ENCODE data around the gene ADAMTS5. TPM values are rescaled to one million over a fixed set of nuclear protein-coding genes. Genes with fewer than 3 reads are reported as not detected.
A peak's percentile ranks its signal among the peaks of the same experiment; 100 is the strongest.

ADAMTS5 gene
- polyA plus RNA-seq, 1 donor from 2014 or later: 1.6 TPM

- Histone ChIP-seq H3K27me3 (ENCODE audit: insufficient read depth, low read depth, low read length) (no peaks in the 10 kb centered on the region), H3K9ac (ENCODE audit: low read length) (no peak overlapping the region), H3K4me2 (ENCODE audit: low read length) (no peak overlapping the region), H3K79me2 (replicated peaks; ENCODE audit: insufficient read depth, low read length) (no peaks in the 10 kb centered on the region), H3F3A (ENCODE audit: insufficient read depth, low read length, poor library complexity, severe bottlenecking) (no peaks in the 10 kb centered on the region), H3K36me3 (ENCODE audit: insufficient read depth, low read length) (no peaks in the 10 kb centered on the region), H4K20me1 (ENCODE audit: insufficient read depth) (no peaks in the 10 kb centered on the region), H3K27ac (ENCODE audit: low read length) (no peak overlapping the region), H3K4me3 (ENCODE audit: low read length) (no peak overlapping the region), H3K9me2 (ENCODE audit: insufficient read depth, low read length) (no peaks in the 10 kb centered on the region), H2AFZ (ENCODE audit: low read depth, low read length) (no peak overlapping the region), H3K9me3 (ENCODE audit: low read length) (no peaks in the 10 kb centered on the region)
- TF ChIP-seq, protein P1, sequence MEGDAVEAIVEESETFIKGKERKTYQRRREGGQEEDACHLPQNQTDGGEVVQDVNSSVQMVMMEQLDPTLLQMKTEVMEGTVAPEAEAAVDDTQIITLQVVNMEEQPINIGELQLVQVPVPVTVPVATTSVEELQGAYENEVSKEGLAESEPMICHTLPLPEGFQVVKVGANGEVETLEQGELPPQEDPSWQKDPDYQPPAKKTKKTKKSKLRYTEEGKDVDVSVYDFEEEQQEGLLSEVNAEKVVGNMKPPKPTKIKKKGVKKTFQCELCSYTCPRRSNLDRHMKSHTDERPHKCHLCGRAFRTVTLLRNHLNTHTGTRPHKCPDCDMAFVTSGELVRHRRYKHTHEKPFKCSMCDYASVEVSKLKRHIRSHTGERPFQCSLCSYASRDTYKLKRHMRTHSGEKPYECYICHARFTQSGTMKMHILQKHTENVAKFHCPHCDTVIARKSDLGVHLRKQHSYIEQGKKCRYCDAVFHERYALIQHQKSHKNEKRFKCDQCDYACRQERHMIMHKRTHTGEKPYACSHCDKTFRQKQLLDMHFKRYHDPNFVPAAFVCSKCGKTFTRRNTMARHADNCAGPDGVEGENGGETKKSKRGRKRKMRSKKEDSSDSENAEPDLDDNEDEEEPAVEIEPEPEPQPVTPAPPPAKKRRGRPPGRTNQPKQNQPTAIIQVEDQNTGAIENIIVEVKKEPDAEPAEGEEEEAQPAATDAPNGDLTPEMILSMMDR (IDR thresholded peaks at IDR 0.05; ENCODE audit: poor library complexity, severe bottlenecking): no peak
- TF ChIP-seq SMC3 (conservative IDR thresholded peaks at IDR 0.05; ENCODE audit: poor library complexity) (no peak), EZH2 (IDR thresholded peaks at IDR 0.05; ENCODE audit: borderline replicate concordance, insufficient read depth, low read length, poor library complexity, severe bottlenecking) (no peak), POLR2AphosphoS5 (IDR thresholded peaks at IDR 0.05) (no peak)
These were observed 52.3 kb downstream of the ADAMTS5 start for GRCh38 chr21:26914557-26914956.

DNA sequence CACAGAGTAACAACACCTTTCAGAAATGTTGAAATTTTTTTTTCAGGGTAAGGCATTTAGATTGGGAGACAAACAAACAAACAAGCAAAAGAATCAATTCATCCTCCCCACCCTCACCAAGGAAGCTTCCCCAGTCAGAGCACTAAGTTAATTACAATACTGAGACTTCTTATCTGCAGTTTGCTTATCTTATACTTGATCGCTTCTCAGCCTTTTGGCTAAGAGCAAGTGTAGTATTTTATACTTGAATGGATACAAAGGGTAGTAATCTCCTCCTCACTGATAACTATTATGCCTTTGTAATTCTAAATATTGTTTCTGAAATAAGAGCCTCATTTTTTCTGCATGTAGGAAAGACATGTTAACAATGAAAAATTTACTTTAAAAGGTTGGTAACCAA is 54.4 kb downstream of the ADAMTS5 start:
- TF ChIP-seq RAD21 (conservative IDR thresholded peaks at IDR 0.05) (no peak), EP300 (conservative IDR thresholded peaks at IDR 0.05; ENCODE audit: poor library complexity, severe bottlenecking) (no peak), EZH2 (IDR thresholded peaks at IDR 0.05; ENCODE audit: borderline replicate concordance, insufficient read depth, low read length, poor library complexity, severe bottlenecking) (no peak), SMC3 (conservative IDR thresholded peaks at IDR 0.05; ENCODE audit: poor library complexity) (no peak), MXI1 (conservative IDR thresholded peaks at IDR 0.05; ENCODE audit: poor library complexity, severe bottlenecking) (no peak)
- TF ChIP-seq, protein P2, sequence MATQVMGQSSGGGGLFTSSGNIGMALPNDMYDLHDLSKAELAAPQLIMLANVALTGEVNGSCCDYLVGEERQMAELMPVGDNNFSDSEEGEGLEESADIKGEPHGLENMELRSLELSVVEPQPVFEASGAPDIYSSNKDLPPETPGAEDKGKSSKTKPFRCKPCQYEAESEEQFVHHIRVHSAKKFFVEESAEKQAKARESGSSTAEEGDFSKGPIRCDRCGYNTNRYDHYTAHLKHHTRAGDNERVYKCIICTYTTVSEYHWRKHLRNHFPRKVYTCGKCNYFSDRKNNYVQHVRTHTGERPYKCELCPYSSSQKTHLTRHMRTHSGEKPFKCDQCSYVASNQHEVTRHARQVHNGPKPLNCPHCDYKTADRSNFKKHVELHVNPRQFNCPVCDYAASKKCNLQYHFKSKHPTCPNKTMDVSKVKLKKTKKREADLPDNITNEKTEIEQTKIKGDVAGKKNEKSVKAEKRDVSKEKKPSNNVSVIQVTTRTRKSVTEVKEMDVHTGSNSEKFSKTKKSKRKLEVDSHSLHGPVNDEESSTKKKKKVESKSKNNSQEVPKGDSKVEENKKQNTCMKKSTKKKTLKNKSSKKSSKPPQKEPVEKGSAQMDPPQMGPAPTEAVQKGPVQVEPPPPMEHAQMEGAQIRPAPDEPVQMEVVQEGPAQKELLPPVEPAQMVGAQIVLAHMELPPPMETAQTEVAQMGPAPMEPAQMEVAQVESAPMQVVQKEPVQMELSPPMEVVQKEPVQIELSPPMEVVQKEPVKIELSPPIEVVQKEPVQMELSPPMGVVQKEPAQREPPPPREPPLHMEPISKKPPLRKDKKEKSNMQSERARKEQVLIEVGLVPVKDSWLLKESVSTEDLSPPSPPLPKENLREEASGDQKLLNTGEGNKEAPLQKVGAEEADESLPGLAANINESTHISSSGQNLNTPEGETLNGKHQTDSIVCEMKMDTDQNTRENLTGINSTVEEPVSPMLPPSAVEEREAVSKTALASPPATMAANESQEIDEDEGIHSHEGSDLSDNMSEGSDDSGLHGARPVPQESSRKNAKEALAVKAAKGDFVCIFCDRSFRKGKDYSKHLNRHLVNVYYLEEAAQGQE (IDR thresholded peaks at IDR 0.05; ENCODE audit: borderline replicate concordance): no peak
- Histone ChIP-seq H3K27me3 (ENCODE audit: insufficient read depth, low read depth, low read length) (no peaks in the 10 kb centered on the region), H2AFZ (ENCODE audit: low read depth, low read length) (no peak overlapping the region), H3K27ac (ENCODE audit: low read length) (no peak overlapping the region), H3K4me3 (ENCODE audit: low read length) (no peak overlapping the region), H3K4me2 (ENCODE audit: low read length) (no peak overlapping the region), H4K20me1 (ENCODE audit: insufficient read depth) (no peaks in the 10 kb centered on the region), H3F3A (ENCODE audit: insufficient read depth, low read length, poor library complexity, severe bottlenecking) (no peaks in the 10 kb centered on the region), H3K9me2 (ENCODE audit: insufficient read depth, low read length) (no peaks in the 10 kb centered on the region), H3K36me3 (ENCODE audit: insufficient read depth, low read length) (no peaks in the 10 kb centered on the region), H3K79me2 (replicated peaks; ENCODE audit: insufficient read depth, low read length) (no peaks in the 10 kb centered on the region), H3K9ac (ENCODE audit: low read length) (no peak overlapping the region), H3K9me3 (ENCODE audit: low read length) (no peaks in the 10 kb centered on the region)

DNA sequence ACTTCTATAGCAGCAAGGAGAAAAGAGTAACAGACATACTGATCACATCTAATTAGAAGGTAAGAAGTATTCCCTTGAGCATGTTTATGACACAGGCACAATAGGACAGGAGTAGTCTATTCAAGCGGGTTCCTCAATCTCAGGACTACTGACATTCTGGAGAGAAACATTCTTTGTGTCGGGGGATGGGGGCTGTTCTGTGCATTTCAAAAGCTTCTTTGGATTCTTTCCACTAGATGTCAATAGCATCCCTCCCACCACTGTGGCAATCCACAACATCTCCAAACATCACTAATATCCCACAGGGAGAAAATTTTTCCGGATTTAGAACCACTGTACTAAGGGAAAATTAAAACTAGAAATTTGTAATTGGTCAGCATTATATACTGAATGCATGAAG is 56.9 kb downstream of the ADAMTS5 start:
- no peaks in the 10 kb centered on the region for H3K27me3 ChIP-seq (ENCODE audit: insufficient read depth, low read depth, low read length)
- TF ChIP-seq, protein P2 (IDR thresholded peaks at IDR 0.05; ENCODE audit: borderline replicate concordance): no peak
- TF ChIP-seq, protein P1 (IDR thresholded peaks at IDR 0.05; ENCODE audit: poor library complexity, severe bottlenecking): peak; percentile 32
- TF ChIP-seq EZH2 (IDR thresholded peaks at IDR 0.05; ENCODE audit: borderline replicate concordance, insufficient read depth, low read length, poor library complexity, severe bottlenecking) (no peak), EP300 (conservative IDR thresholded peaks at IDR 0.05; ENCODE audit: poor library complexity, severe bottlenecking) (no peak), POLR2AphosphoS5 (IDR thresholded peaks at IDR 0.05) (no peak), RAD21 (conservative IDR thresholded peaks at IDR 0.05) (peak; percentile 27), MXI1 (conservative IDR thresholded peaks at IDR 0.05; ENCODE audit: poor library complexity, severe bottlenecking) (no peak), SMC3 (conservative IDR thresholded peaks at IDR 0.05; ENCODE audit: poor library complexity) (no peak), TAF1 (IDR thresholded peaks at IDR 0.05; ENCODE audit: low read depth) (no peak)
- H3K9me2 ChIP-seq (ENCODE audit: insufficient read depth, low read length): no peaks in the 10 kb centered on the region
- H3F3A ChIP-seq (ENCODE audit: insufficient read depth, low read length, poor library complexity, severe bottlenecking): no peaks in the 10 kb centered on the region
- no peak overlapping the region for H3K4me3 ChIP-seq (ENCODE audit: low read length)
- no peak overlapping the region for H2AFZ ChIP-seq (ENCODE audit: low read depth, low read length)
- no peak overlapping the region for H3K4me2 ChIP-seq (ENCODE audit: low read length)
- H4K20me1 ChIP-seq (ENCODE audit: insufficient read depth): no peaks in the 10 kb centered on the region
- H3K9ac ChIP-seq (ENCODE audit: low read length): no peak overlapping the region
- no peaks in the 10 kb centered on the region for H3K9me3 ChIP-seq (ENCODE audit: low read length)
- no peaks in the 10 kb centered on the region for H3K36me3 ChIP-seq (ENCODE audit: insufficient read depth, low read length)
- no peaks in the 10 kb centered on the region for H3K79me2 ChIP-seq (replicated peaks; ENCODE audit: insufficient read depth, low read length)
- H3K27ac ChIP-seq (ENCODE audit: low read length): no peak overlapping the region

Data from neural cell (in vitro differentiated cells).